GF-D8 (cell line): ENCODE data around the gene ADGRA1.
"Not testable (repeated sequence)": the region's sequence is repeated elsewhere in the genome, so short reads cannot be mapped to it uniquely, and the experiment has no call there.

Source experiments
- DNase-seq: peaks from one replicate; lab custom pipeline; 2025; lab: John Stamatoyannopoulos, UW

ADGRA1 gene

DNA sequence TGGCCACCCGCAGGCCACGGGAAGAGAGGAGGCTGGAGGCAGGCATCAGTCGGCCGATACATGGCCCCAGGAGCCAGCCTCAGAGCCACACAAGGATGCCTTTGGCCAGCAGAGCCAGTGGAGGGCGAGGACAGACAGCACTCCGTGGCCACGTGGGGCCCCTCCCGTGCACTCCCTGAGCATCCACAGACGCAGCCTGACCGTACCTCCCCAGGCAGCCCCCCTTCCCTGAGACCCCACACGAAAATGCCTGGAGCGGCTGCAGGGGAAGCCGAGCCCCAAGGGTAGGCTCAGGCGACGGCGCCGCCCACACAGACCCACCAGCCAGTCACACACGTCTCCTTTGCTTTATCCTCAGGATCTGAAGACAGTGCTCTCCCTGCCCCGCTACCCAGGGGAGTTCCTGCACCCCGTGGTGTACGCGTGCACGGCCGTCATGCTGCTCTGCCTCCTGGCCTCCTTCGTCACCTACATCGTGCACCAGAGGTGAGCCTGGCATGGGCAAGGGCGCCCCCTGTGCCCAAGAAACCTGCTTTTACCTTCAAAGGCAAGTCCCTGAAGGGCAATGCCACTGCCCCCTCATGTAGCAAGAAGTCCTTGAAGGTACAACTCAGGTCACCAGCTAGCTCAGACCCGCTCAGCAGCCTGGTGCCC, 9.0 kb downstream of the ADGRA1 start:
- DNase-seq: no peak

DNA sequence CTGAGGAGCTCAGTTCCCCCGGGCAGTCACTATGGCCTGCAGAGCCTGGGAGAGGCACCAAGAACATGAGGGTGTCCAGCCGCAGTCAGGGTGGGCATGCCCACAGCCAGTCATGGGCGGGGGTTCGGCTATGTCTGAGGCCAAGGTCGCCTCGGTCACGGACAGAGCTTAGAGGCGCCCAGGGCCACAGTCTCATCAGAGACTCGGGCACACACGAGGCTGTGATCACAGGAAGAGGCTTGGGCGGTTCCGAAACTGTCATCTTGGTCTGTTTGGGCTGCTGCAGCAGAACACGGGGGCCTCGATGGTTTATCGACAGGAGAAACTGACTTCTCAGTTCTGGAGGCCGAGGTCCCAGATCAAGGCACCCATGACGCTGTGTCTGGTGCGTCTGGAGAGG, 9.7 kb downstream of the ADGRA1 start:
- no peak for DNase-seq

- DNase-seq: no peak
Measured at GRCh38 chr10:133097961-133098360, 10.2 kb downstream of the ADGRA1 start.

DNA sequence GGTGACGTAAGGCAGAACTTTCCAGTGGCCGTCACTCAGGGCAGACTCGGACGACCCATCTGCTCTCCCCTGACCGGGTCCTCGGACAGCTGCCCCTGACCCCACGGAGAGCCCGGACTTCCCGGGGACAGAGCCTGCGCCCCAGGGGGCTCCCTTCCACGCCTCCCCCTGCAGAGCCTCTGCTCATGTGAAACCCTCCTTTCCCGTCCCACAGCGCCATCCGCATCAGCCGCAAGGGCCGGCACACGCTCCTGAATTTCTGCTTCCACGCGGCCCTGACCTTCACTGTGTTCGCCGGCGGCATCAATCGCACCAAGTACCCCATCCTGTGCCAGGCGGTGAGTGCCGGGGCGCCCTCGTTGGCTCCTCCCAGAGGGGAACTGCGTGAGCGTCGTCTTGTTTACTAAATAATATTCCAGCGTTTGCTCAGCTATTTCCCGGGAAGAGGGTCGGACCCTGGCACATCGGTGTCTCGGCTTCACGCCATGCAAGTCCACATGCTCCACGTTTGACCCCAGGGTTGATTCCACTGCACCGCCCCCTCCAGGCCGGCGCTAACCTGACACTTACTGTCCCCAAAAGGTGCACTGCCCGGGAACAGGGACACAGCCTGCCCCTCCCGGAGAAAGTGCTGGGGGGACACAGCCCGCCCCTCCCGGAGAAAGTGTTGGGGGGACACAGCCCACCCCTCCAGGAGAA, 10.9 kb downstream of the ADGRA1 start:
- DNase-seq: no peak

GRCh38 chr10:133099571-133099970, 11.8 kb downstream of the ADGRA1 start:
- DNase-seq: no peak

- DNase-seq: no peak
Measured at GRCh38 chr10:133100186-133100585, 12.5 kb downstream of the ADGRA1 start.

DNA sequence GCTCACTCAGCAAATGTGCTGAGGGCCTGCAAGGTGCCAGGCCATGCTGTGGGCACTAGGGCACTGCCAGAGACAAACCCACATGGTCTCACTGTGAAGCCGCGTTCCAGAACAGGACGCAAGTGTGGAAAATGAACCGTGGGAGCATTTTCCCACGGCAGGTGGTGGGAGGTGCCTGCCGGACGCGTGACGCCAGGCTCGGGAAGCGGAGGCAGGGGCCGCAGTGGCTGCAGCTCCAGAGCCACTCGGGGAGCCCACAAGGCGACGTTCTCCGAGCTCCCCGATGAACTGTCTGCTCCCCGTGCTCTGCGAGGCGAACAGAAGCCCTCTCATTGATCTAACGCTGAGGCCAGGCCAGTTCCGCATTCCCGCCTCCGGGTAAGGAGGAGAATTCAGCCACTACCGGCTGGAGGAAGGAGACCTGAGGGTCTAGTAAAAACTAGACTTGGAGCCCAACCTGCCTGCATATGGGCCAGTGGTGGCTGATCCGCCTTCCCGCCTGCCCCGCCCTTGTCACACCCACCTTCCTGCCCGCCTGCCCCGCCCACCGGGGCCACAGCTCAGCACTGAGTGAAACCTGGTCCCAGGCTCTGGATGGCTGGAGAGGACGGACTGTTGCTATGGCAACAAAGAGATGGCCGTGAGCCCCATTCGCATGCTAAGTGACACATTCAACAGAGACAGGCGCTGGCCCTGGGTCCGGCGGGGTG, 13.1 kb downstream of the ADGRA1 start:
- DNase-seq: no peak

DNA sequence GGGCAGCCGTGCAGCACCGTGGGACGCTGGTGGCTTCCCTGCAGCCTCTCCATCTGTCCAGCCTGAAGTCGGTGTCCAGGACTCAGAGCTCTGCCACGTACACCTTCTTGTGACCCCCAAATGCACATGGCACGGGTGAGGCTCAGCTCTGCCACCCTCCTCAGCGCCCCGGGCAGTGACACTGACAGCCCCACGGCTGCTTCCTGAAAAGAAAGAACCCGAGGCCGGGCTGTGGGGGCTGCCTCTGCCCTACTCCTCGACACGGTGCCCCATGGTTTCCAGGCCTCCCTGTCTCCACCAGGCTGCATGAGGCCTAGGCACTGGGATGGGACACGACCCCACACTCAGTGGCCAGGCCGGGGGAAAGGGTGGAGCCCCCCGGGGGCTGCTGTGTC, 13.7 kb downstream of the ADGRA1 start:
- no peak for DNase-seq

GRCh38 chr10:133102415-133103095, 14.8 kb downstream of the ADGRA1 start:
- no peak for DNase-seq

DNA sequence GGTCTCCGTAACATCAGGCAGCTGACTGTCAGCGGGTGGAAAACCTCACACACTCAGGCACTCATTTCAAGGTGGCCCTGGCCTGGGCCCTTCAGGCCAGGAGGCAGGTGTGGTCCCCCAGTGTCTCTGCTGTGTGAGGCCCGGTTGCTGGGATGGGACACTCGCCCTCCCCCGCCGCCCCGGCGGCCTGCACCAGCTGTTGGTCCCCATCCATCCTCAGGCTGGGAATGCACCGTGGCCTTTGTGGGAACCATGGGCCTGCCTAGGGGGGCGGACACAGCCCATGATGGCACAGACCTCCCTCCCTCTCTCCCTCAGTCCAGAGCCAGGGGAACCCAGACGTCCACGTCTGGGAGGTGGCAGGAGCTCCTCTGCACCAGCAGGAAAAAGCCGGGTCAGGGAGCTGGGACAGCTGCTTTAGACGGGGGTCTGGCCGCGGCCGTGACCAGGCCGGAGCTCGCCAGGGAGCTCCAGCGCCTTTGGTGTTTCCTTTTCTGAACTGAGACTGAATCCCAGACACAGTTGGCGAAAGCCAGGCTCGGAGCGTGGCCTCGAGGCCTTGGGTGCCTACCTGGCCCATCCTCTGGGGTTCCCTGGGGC, 15.7 kb downstream of the ADGRA1 start:
- no peak for DNase-seq

DNA sequence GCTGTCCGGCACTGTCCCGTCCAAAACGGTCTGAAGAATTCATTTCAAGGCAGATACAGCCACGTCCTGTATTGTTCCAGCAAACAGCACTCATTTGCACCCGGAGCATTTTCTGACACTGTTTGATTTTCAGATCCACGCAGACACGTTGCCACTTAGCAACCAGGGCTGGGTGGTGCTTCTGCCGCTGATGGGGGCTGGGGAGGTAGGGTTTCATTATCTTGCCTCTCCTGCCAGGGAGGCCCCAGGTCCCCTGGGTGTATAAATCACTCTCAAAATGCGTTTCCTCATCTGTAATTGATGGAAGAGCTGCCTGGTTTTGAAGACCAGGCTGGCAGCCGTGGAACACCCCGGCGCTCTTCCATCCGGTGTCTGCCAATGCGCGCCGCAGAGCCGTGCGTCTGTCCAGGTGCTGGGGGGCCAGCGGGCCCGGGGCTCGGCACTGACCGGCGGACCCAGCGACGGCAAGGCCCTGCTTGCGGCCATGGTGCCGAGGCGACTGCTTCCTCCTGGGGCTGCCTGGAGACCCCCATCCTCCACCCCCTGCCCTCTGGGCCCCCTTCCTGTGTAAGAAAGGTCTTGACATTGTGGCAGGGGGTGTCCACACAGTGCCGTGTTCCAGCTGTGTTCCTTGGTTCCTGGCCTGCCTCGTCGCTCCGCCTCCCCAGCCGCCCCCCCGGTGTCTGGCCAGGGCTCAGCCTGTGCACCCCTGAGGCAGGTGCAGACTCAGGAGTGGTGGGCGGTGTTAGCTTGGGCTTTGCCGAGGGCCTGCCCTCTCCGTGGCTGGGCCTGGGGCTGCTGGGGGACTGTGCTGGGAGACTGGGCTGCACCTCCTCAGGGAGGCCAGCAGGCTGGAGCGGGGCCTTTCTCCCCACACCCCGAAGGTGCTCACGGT, 16.6 kb downstream of the ADGRA1 start:
- DNase-seq: no peak

GRCh38 chr10:133104963-133105640, 17.4 kb downstream of the ADGRA1 start:
- no peak for DNase-seq

- DNase-seq: no peak
Measured at GRCh38 chr10:133105686-133106390, 18.1 kb downstream of the ADGRA1 start.

DNA sequence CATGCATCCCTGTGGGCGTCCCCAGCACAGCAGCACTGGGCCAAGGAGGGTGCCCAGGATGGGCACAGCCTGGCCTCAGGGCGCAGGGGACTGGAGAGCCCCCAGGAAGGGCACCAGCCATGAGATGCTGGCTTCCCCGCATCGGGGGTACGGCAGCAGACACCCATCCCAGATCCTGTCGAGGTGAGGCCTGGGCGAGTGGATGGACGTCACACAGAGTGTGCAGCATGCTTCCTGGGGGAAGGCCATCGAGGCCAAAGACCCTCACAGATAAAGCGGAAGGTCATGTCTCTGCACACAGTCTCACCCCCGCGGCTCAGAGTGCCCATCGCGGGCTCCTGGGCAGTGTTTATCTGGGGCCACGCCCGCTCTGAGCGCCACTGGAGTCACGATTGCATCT, 18.8 kb downstream of the ADGRA1 start:
- no peak for DNase-seq

DNA sequence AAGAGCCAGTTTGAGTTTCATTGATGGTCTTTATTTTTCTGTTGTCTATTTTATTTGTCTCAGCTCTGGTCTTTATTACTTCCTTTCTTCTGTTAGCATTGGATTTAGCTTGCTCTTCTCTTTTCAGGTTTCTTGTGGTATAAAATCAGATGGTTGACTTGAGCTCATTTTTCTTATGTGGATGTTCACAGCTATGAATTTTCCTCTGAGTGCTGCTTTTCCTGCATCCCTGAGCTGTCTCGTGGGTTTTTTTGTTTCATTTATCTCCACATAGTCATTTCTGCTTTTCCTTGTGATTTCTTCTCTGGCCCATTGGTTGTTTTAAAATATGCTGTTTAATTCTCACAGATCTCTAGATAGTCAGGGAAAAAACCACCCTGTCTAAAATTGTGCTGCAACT, 19.7 kb downstream of the ADGRA1 start:
- no peak for DNase-seq

GRCh38 chr10:133109711-133110110, 22.0 kb downstream of the ADGRA1 start:
- no peak for DNase-seq

DNA sequence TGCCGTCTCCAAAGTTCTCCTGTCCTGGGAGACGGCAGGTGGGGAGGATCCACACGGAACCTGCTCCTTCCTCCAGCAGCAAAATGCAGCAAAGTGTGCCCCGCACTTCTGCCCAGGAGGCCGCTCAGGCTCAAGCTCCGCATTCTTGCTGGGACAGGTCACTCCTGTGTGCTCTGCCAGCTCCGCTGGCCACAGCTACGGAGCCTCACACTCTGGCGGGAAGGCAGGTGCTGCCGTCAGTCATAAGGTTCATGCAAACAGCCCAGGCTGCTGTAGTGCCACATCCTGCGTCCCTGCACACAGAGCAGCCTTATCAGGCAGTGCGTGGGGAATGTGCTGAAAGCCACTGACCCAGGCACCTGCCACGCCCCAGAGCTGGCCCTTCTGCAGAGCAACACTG, 22.4 kb downstream of the ADGRA1 start:
- DNase-seq: no peak

GRCh38 chr10:133110609-133111275, 23.0 kb downstream of the ADGRA1 start:
- DNase-seq: no peak

GRCh38 chr10:133111640-133112039, 23.9 kb downstream of the ADGRA1 start:
- not testable (repeated sequence) for DNase-seq
